ENCODE data around the gene CFB. TPM values are rescaled to one million over a fixed set of nuclear protein-coding genes. Genes with fewer than 3 reads are reported as not detected.

The CFB gene
- total RNA-seq, 1 experiment from 2014 or later: 1.4 TPM

GRCh38 chr6:31933537-31933936, 12.4 kb upstream of the CFB start (continued):
- TF ChIP-seq PRDM15 (CRISPR knock-in tag; IDR thresholded peaks at IDR 0.05) (no peak), FOXK1 (CRISPR knock-in tag; IDR thresholded peaks at IDR 0.05) (no peak), FOXP4 (CRISPR knock-in tag; IDR thresholded peaks at IDR 0.05) (no peak), ZNF671 (CRISPR knock-in tag; IDR thresholded peaks at IDR 0.05) (no peak), ATF6 (CRISPR knock-in tag; IDR thresholded peaks at IDR 0.05) (no peak), FOXJ3 (CRISPR knock-in tag; IDR thresholded peaks at IDR 0.05; ENCODE audit: borderline replicate concordance) (no peak), STAT6 (CRISPR knock-in tag; conservative IDR thresholded peaks at IDR 0.05; ENCODE audit: low read depth) (no peak), GRHL2 (CRISPR knock-in tag; IDR thresholded peaks at IDR 0.05; ENCODE audit: insufficient replicate concordance, severe bottlenecking) (no peak), ZNF532 (CRISPR knock-in tag; IDR thresholded peaks at IDR 0.05; ENCODE audit: borderline replicate concordance) (no peak)

GRCh38 chr6:31935021-31935420, 10.9 kb upstream of the CFB start:
- POLR2A ChIA-PET: no interaction called here
- Mint-ChIP-seq H3K4me1 (peaks cover under 1% of the 10 kb centered on the region; the same call in 1 of the 2 replicates), H3K27me3 (ENCODE audit: low read depth) (peaks cover 10% of the 10 kb centered on the region), H3K27ac (no peak overlapping the region), H3K36me3 (no peaks in the 10 kb centered on the region), H3K4me3 (no peak overlapping the region), H3K9me3 (peaks cover 13% of the 10 kb centered on the region)
- DNase-seq (ENCODE audit: low spot score) (no peak), ATAC-seq (no peak)
- CTCF ChIA-PET: no interaction called here
- TF ChIP-seq IRF2 (CRISPR knock-in tag; IDR thresholded peaks at IDR 0.05; ENCODE audit: borderline replicate concordance, low read depth) (no peak), ATF1 (CRISPR knock-in tag; IDR thresholded peaks at IDR 0.05) (no peak), CTCF (IDR thresholded peaks at IDR 0.05) (no peak), PRDM15 (CRISPR knock-in tag; IDR thresholded peaks at IDR 0.05) (no peak)
